Gastroesophageal sphincter (tissue), 3 donors: ENCODE measurements around the gene AREL1.

Source experiments
- CTCF ChIP-seq, 4 experiments: fragments of 200-600 bp in 2 of 4; fragments of 450-650 bp in 2 of 4; sonication (generic) in 1 of 4; IDR thresholded peaks; one replicate each; pipeline ENCODE4 v1.5.1; 2017 to 2019; ENCODE audit warnings: antibody characterized with exemption in 4 of 4, mild to moderate bottlenecking in 2 of 4, moderate library complexity in 2 of 4
- POLR2A ChIP-seq, 2 donors: fragments of 450-650 bp; IDR thresholded peaks; one replicate each; pipeline ENCODE4 v1.6.1; 2017; ENCODE audit warnings: antibody characterized with exemption in 2 of 2, mild to moderate bottlenecking in 2 of 2, moderate library complexity in 1 of 2

- TF ChIP-seq CTCF (IDR thresholded peaks at IDR 0.05) = no peak
- no peak for TF ChIP-seq POLR2A (IDR thresholded peaks at IDR 0.05)
Observed at GRCh38 chr14:74671789-74672188, 41.1 kb downstream of the AREL1 start.
